Keratinocyte (primary cell): ENCODE results near the gene SPEM2. TPM values are rescaled to one million over a fixed set of nuclear protein-coding genes. Genes with fewer than 3 reads are reported as not detected.
A peak's percentile ranks its signal among the peaks of the same experiment; 100 is the strongest.

ENCODE experiments used
- DNase-seq: peaks from one replicate; pipeline ENCODE4 v3.0.0-alpha.2; 2011; ENCODE audit warnings: low read depth, missing footprints, low spot score
- FAIRE-seq: peaks from 2 replicates; lab custom pipeline; 2011; peaks lifted over from hg19 to GRCh38; lab: Jason Lieb, UNC
- H2AFZ ChIP-seq: 2 replicates; pipeline ENCODE4 v1.6.0; 2012; ENCODE audit warnings: low read length, control low read depth, inconsistent platforms; ENCODE audit not compliant: control insufficient read depth
- H3K27ac ChIP-seq: 2 replicates; pipeline ENCODE4 v1.5.1; 2011; ENCODE audit warnings: low read length; ENCODE audit not compliant: control insufficient read depth, insufficient read depth
- H3K27me3 ChIP-seq: 3 replicates; pipeline ENCODE4 v1.6.0; 2011; ENCODE audit warnings: low read length; ENCODE audit not compliant: control insufficient read depth, insufficient read depth; ENCODE audit errors: extremely low read depth
- H3K36me3 ChIP-seq, 2 experiments: 2 replicates in 1 of 2; 3 replicates in 1 of 2; pipeline ENCODE4 v1.5.1; 2011; ENCODE audit warnings: low read length in 2 of 2, mild to moderate bottlenecking in 1 of 2; ENCODE audit not compliant: control insufficient read depth in 2 of 2, insufficient read depth in 2 of 2; ENCODE audit errors: extremely low read depth in 1 of 2
- H3K4me1 ChIP-seq: 3 replicates; pipeline ENCODE4 v1.5.1; 2011; ENCODE audit warnings: low read length; ENCODE audit not compliant: control insufficient read depth, insufficient read depth; ENCODE audit errors: extremely low read depth
- H3K4me2 ChIP-seq: 3 replicates; pipeline ENCODE4 v1.6.0; 2011; ENCODE audit warnings: low read depth, low read length; ENCODE audit not compliant: control insufficient read depth, insufficient read depth; ENCODE audit errors: extremely low read depth
- H3K4me3 ChIP-seq, 3 experiments: fragments of 200-600 bp in 1 of 3; sonication (generic) in 1 of 3; 2 replicates in 2 of 3; 3 replicates in 1 of 3; pipeline ENCODE4 v1.5.1; 2011 to 2016; ENCODE audit warnings: low read length in 3 of 3, mild to moderate bottlenecking in 3 of 3, control low read depth in 2 of 3, inconsistent platforms in 1 of 3, low read depth in 1 of 3, mixed read lengths in 1 of 3, mixed run types in 1 of 3, moderate library complexity in 1 of 3; ENCODE audit not compliant: control insufficient read depth in 2 of 3, insufficient read depth in 2 of 3; ENCODE audit errors: extremely low read depth in 1 of 3
- H3K79me2 ChIP-seq: 2 replicates; pipeline ENCODE4 v1.6.0; 2012; ENCODE audit warnings: low read length; ENCODE audit not compliant: control insufficient read depth, insufficient read depth
- H3K9ac ChIP-seq: 3 replicates; pipeline ENCODE4 v1.6.0; 2011; ENCODE audit warnings: low read length; ENCODE audit not compliant: control insufficient read depth, insufficient read depth; ENCODE audit errors: extremely low read depth
- H3K9me1 ChIP-seq: 3 replicates; pipeline ENCODE4 v1.6.0; 2011; ENCODE audit warnings: low read length; ENCODE audit not compliant: control insufficient read depth, insufficient read depth; ENCODE audit errors: extremely low read depth
- H3K9me3 ChIP-seq: 2 replicates; pipeline ENCODE4 v1.5.1; 2012; ENCODE audit warnings: low read depth, low read length; ENCODE audit not compliant: control insufficient read depth
- H4K20me1 ChIP-seq: 3 replicates; pipeline ENCODE4 v1.6.0; 2011; ENCODE audit warnings: low read length; ENCODE audit not compliant: control insufficient read depth, insufficient read depth; ENCODE audit errors: extremely low read depth
- CTCF ChIP-seq, 3 experiments: IDR thresholded peaks in 1 of 3; conservative IDR thresholded peaks in 1 of 3; optimal IDR thresholded peaks in 1 of 3; 2 replicates in 2 of 3; 3 replicates in 1 of 3; pipeline versions ENCODE3 to v1.5.1; 2011; ENCODE audit warnings: low read length in 3 of 3, mild to moderate bottlenecking in 3 of 3, moderate library complexity in 2 of 3, control low read depth in 1 of 3, inconsistent platforms in 1 of 3; ENCODE audit not compliant: insufficient read depth in 2 of 3; ENCODE audit errors: extremely low read depth in 1 of 3
- EZH2 ChIP-seq: IDR thresholded peaks from one replicate; pipeline ENCODE4 v1.6.1; 2012; ENCODE audit warnings: inconsistent platforms, mild to moderate bottlenecking, low read length, moderate library complexity
- dilution Hi-C: fragments of 300-500 bp; cut with MboI; formaldehyde crosslinking; loops from one replicate; pipeline ENCODE4 v1.7.0; 2020; ENCODE audit warnings: low sequenced_read_pairs; ENCODE audit not compliant: extremely low pct_ligation_motif_present
- polyA plus RNA-seq, 5 experiments: library from polyadenylated mRNA; depleted of rRNA in 3 of 5; stranded (reverse) in 3 of 5; stranded (forward) in 1 of 5; unstranded in 1 of 5; fragments of >200 nt; gene quantifications; 1 replicate in 1 of 5; 2 replicates in 3 of 5; 3 replicates in 1 of 5; pipeline versions ENCODE4 v1.2.1 to v1.2.3, GENCODE V29; 2011 to 2012; ENCODE audit warnings: missing spikeins in 2 of 5, low read depth in 1 of 5, low replicate concordance in 1 of 5

Gene SPEM2
- polyA plus RNA-seq, 1 donor (not counting 4 experiments of a cell fraction or from before 2014, with no cell fraction given) = not detected

GRCh38 chr17:7391307-7391706, 34.1 kb upstream of the SPEM2 start:
- peaks cover 3% of the 10 kb centered on the region for H4K20me1 ChIP-seq
- no peaks in the 10 kb centered on the region for H3K9me1 ChIP-seq
- no peak overlapping the region for H3K9ac ChIP-seq
- peaks cover 11% of the 10 kb centered on the region for H3K4me1 ChIP-seq
- no peak for TF ChIP-seq CTCF (optimal IDR thresholded peaks at IDR 0.05 in 1 of 3, IDR thresholded peaks at IDR 0.05 in 1 of 3, conservative IDR thresholded peaks at IDR 0.05 in 1 of 3; ENCODE audit: extremely low read depth in 1 of 3, insufficient read depth in 2 of 3, low read length in 3 of 3)
- no peak for TF ChIP-seq EZH2
- peaks cover 41 to 49% of the 10 kb centered on the region in 2 experiments for H3K36me3 ChIP-seq
- no peak overlapping the region for H3K4me2 ChIP-seq
- DNase-seq = no peak
- dilution Hi-C loops = no loop called here
- H2AFZ ChIP-seq = no peak overlapping the region
- no peaks in the 10 kb centered on the region for H3K27me3 ChIP-seq
- peaks cover 27% of the 10 kb centered on the region for H3K79me2 ChIP-seq
- FAIRE-seq = no peak
- H3K9me3 ChIP-seq = no peaks in the 10 kb centered on the region
- no peak overlapping the region for H3K4me3 ChIP-seq
- no peak overlapping the region for H3K27ac ChIP-seq

GRCh38 chr17:7392696-7393612, 32.5 kb upstream of the SPEM2 start:
- Histone ChIP-seq H2AFZ (no peak overlapping the region), H3K4me3 (peak overlapping the region; percentile 83 to 90 (median 89)), H4K20me1 (peaks cover 1% of the 10 kb centered on the region), H3K4me2 (peak overlapping the region; percentile 77), H3K79me2 (peaks cover 27% of the 10 kb centered on the region), H3K36me3 (peaks cover 31 to 43% of the 10 kb centered on the region in 2 experiments), H3K27ac (no peak overlapping the region), H3K4me1 (peaks cover 11% of the 10 kb centered on the region), H3K9me3 (no peaks in the 10 kb centered on the region), H3K9ac (peak overlapping the region; percentile 80), H3K27me3 (no peaks in the 10 kb centered on the region), H3K9me1 (no peaks in the 10 kb centered on the region)
- DNase-seq (no peak), FAIRE-seq (no peak)
- dilution Hi-C loops = no loop called here
- TF ChIP-seq EZH2 (no peak), CTCF (optimal IDR thresholded peaks at IDR 0.05 in 1 of 3, IDR thresholded peaks at IDR 0.05 in 1 of 3, conservative IDR thresholded peaks at IDR 0.05 in 1 of 3; ENCODE audit: extremely low read depth in 1 of 3, insufficient read depth in 2 of 3, low read length in 3 of 3) (no peak)
